Keratinocyte (primary cell): Measurements from ENCODE around the gene NFAM1.

Experiments
- EZH2 ChIP-seq: IDR thresholded peaks from one replicate; pipeline ENCODE4 v1.6.1; 2012; ENCODE audit warnings: inconsistent platforms, mild to moderate bottlenecking, low read length, moderate library complexity
- TF ChIP-seq, protein P1 (sequence below), 3 experiments: IDR thresholded peaks in 1 of 3; conservative IDR thresholded peaks in 1 of 3; optimal IDR thresholded peaks in 1 of 3; 2 replicates in 2 of 3; 3 replicates in 1 of 3; pipeline versions ENCODE3 to v1.5.1; 2011; ENCODE audit warnings: low read length in 3 of 3, mild to moderate bottlenecking in 3 of 3, moderate library complexity in 2 of 3, control low read depth in 1 of 3, inconsistent platforms in 1 of 3; ENCODE audit not compliant: insufficient read depth in 2 of 3; ENCODE audit errors: extremely low read depth in 1 of 3

DNA sequence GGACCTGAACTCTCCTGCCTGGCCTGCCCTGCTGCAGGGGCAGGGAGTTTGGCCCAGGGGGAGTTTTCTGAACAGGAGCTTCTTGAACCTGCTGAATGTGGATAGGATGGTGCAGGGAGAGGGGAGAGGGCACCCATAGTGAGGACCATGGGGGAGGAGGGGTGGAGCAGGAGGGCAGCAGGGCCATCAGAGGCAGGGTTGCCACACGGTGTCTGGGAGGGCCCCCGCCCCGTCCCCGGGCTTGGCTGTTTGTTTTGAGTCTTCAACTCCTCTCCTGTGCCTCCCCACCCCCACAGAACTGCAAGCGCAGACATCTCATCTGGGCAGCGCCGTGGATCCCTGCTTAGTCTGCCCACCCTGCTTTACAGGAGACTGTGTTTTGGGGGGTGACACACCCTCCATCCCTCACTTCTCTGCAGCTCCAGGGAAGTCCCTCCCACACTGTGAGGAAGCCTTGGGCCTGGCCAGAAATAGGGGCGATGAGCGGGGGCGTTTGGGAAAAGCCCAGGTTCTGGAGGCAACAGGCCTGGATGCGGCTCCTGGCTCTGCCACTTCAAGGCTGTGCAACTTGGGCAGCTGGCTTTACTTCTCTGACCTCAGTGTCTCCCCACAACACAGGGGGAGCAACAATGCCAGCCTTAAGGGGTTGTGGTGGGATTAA, 14.4 kb downstream of the NFAM1 start:
- TF ChIP-seq, protein P1, sequence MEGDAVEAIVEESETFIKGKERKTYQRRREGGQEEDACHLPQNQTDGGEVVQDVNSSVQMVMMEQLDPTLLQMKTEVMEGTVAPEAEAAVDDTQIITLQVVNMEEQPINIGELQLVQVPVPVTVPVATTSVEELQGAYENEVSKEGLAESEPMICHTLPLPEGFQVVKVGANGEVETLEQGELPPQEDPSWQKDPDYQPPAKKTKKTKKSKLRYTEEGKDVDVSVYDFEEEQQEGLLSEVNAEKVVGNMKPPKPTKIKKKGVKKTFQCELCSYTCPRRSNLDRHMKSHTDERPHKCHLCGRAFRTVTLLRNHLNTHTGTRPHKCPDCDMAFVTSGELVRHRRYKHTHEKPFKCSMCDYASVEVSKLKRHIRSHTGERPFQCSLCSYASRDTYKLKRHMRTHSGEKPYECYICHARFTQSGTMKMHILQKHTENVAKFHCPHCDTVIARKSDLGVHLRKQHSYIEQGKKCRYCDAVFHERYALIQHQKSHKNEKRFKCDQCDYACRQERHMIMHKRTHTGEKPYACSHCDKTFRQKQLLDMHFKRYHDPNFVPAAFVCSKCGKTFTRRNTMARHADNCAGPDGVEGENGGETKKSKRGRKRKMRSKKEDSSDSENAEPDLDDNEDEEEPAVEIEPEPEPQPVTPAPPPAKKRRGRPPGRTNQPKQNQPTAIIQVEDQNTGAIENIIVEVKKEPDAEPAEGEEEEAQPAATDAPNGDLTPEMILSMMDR (optimal IDR thresholded peaks at IDR 0.05 in 1 of 3, IDR thresholded peaks at IDR 0.05 in 1 of 3, conservative IDR thresholded peaks at IDR 0.05 in 1 of 3; ENCODE audit: extremely low read depth in 1 of 3, insufficient read depth in 2 of 3, low read length in 3 of 3) = no peak
- TF ChIP-seq EZH2 = no peak
